Activated CD4-positive, alpha-beta T cell treated with anti-CD3 and anti-CD28 coated beads for 4 hours (primary cell): Measurements from ENCODE around the gene FRA10AC1.
"Not testable (repeated sequence)": the region's sequence is repeated elsewhere in the genome, so short reads cannot be mapped to it uniquely, and the experiment has no call there.

Experiments used
- DNase-seq, 2 donors: peaks; one replicate each; pipeline ENCODE4 v3.0.0-alpha.2; 2020

FRA10AC1 gene

GRCh38 chr10:93701866-93702209 is 554 bp downstream of the FRA10AC1 start:
- no peak for DNase-seq

- no peak for DNase-seq
These were observed 5.2 kb downstream of the FRA10AC1 start for GRCh38 chr10:93697207-93697606.

- not testable (repeated sequence) for DNase-seq
These were observed 5.8 kb downstream of the FRA10AC1 start for GRCh38 chr10:93696582-93696981.

- DNase-seq = no peak
These were observed 6.7 kb downstream of the FRA10AC1 start for GRCh38 chr10:93695740-93696139.

GRCh38 chr10:93687737-93688136 is 14.7 kb downstream of the FRA10AC1 start:
- no peak for DNase-seq

GRCh38 chr10:93680412-93681047 is 21.9 kb downstream of the FRA10AC1 start:
- no peak for DNase-seq

GRCh38 chr10:93678805-93679587 is 23.4 kb downstream of the FRA10AC1 start:
- DNase-seq = no peak

- no peak for DNase-seq
These were observed 24.0 kb downstream of the FRA10AC1 start for GRCh38 chr10:93678386-93678785.

- no peak for DNase-seq
These were observed 28.6 kb downstream of the FRA10AC1 start for GRCh38 chr10:93673791-93674190.

GRCh38 chr10:93672890-93673289 is 29.5 kb downstream of the FRA10AC1 start:
- no peak for DNase-seq

GRCh38 chr10:93672022-93672678 is 30.2 kb downstream of the FRA10AC1 start:
- DNase-seq = no peak

- no peak for DNase-seq
These were observed 31.4 kb downstream of the FRA10AC1 start for GRCh38 chr10:93671042-93671441.

- DNase-seq = no peak
These were observed 32.0 kb downstream of the FRA10AC1 start for GRCh38 chr10:93670372-93670771.

GRCh38 chr10:93667795-93668194 is 34.6 kb downstream of the FRA10AC1 start:
- DNase-seq = no peak

GRCh38 chr10:93666030-93666429 is 36.4 kb downstream of the FRA10AC1 start:
- DNase-seq = no peak

GRCh38 chr10:93657757-93658156 is 44.6 kb downstream of the FRA10AC1 start:
- DNase-seq = no peak

GRCh38 chr10:93656155-93656554 is 46.2 kb downstream of the FRA10AC1 start:
- DNase-seq = no peak

GRCh38 chr10:93654201-93654600 is 48.2 kb downstream of the FRA10AC1 start:
- DNase-seq = no peak

- no peak for DNase-seq
These were observed 49.5 kb downstream of the FRA10AC1 start for GRCh38 chr10:93652857-93653256.

GRCh38 chr10:93639791-93640190 is 62.6 kb downstream of the FRA10AC1 start:
- no peak for DNase-seq

GRCh38 chr10:93630625-93631557 is 71.5 kb downstream of the FRA10AC1 start:
- DNase-seq = no peak

- no peak for DNase-seq
These were observed 72.6 kb downstream of the FRA10AC1 start for GRCh38 chr10:93629647-93630305.
